ENCODE results near the gene SUPT7L. TPM values are rescaled to one million over a fixed set of nuclear protein-coding genes. Genes with fewer than 3 reads are reported as not detected.

SUPT7L gene
- total and polyA plus RNA-seq, 2 of the 4 experiments (the other 2 are of a cell fraction) = 16.7 to 33.4 TPM

GRCh38 chr2:27652790-27653189 lies 10.6 kb downstream of the SUPT7L start:
- Histone ChIP-seq H4K8ac (ENCODE audit: low read depth in 2 of 2, low read length in 2 of 2) (no peak overlapping the region), H3K36me3 (ENCODE audit: control insufficient read depth, insufficient read depth, low read length) (peaks cover 50% of the 10 kb centered on the region), H4K20me1 (ENCODE audit: insufficient read depth, low read length) (peaks cover 4% of the 10 kb centered on the region; the same call in 1 of the 2 replicates), H2BK20ac (ENCODE audit: low read depth, low read length) (no peak overlapping the region), H2BK15ac (ENCODE audit: low read depth, low read length) (no peak overlapping the region), H3K18ac (ENCODE audit: low read depth, low read length) (no peak overlapping the region), H3K14ac (replicated peaks; ENCODE audit: low read depth, low read length) (no peak overlapping the region), H4K5ac (ENCODE audit: low read depth, low read length) (no peak overlapping the region), H3K79me1 (ENCODE audit: low read depth in 1 of 2, low read length in 2 of 2) (peaks cover 5 to 7% of the 10 kb centered on the region in 2 experiments; a peak in 2 of 4 replicates), H3K4me3 (ENCODE audit: insufficient read depth, low read depth, low read length) (no peak overlapping the region), H3K4me2 (ENCODE audit: low read depth, low read length) (no peak overlapping the region), H3K4me1 (ENCODE audit: control insufficient read depth, insufficient read depth, low read length) (no peaks in the 10 kb centered on the region; the same call in 1 of the 2 replicates), H3K9me3 (ENCODE audit: control insufficient read depth, insufficient read depth, low read length) (no peaks in the 10 kb centered on the region), H3K56ac (ENCODE audit: extremely low read depth, insufficient read depth, low read length) (no peak overlapping the region), H2BK5ac (ENCODE audit: low read depth, low read length, poor library complexity, severe bottlenecking) (no peak overlapping the region), H3K9ac (ENCODE audit: low read depth, low read length) (no peak overlapping the region), H3K23ac (ENCODE audit: low read depth, low read length) (no peak overlapping the region), H3K27ac (ENCODE audit: insufficient read depth, low read length) (no peak overlapping the region), H3K4ac (ENCODE audit: low read depth, low read length) (no peak overlapping the region), H3K27me3 (ENCODE audit: control insufficient read depth, insufficient read depth, low read length) (no peaks in the 10 kb centered on the region), H2AK5ac (ENCODE audit: low read depth, low read length) (no peak overlapping the region), H2BK120ac (ENCODE audit: low read depth, low read length) (no peak overlapping the region), H2AK9ac (replicated peaks; ENCODE audit: low read depth, low read length, poor library complexity) (no peak overlapping the region), H3K9me1 (ENCODE audit: insufficient read depth, low read length) (peaks cover 5% of the 10 kb centered on the region), H2AFZ (replicated peaks; ENCODE audit: low read length, poor library complexity) (no peak overlapping the region), H4K91ac (ENCODE audit: insufficient read depth, low read depth, low read length) (no peak overlapping the region)
- TF ChIP-seq ELK1 (IDR thresholded peaks at IDR 0.05; ENCODE audit: borderline replicate concordance, low read depth, low read length) (no peak), RAD21 (IDR thresholded peaks at IDR 0.05; ENCODE audit: low read length) (no peak), MXI1 (IDR thresholded peaks at IDR 0.05; ENCODE audit: borderline replicate concordance, low read depth, low read length) (no peak)
- intact Hi-C loops (cut with micrococcal nuclease) = no loop called here
- no CpG with 5 or more reads among the region's 1 CpG for WGBS, 2 experiments (ENCODE audit: extremely low coverage in 2 of 2, insufficient read length in 1 of 2)
- in situ Hi-C loops (cut with MboI; ENCODE audit: low sequenced_read_pairs) = no loop called here
- no TSS peak for BruUV-seq (replicated peaks)
- ChIA-PET POLR2A (ENCODE audit: unreplicated experiment) (no interaction called here), CTCF (no interaction called here)
- ATAC-seq (ENCODE audit: low read depth) (no peak), DNase-seq (no peak)
- dilution Hi-C loops (cut with HindIII; ENCODE audit: low sequenced_read_pairs, unreplicated experiment) = no loop called here
